Mucosa of descending colon (tissue), 3 donors: ENCODE data around the gene LBH. TPM values are rescaled to one million over a fixed set of nuclear protein-coding genes. Genes with fewer than 3 reads are reported as not detected.

Experiments
- ATAC-seq: fragments of 200-7000 bp; cut with Tn5 transposase; one replicate; pipeline ENCODE4 v1.9.1; 2020; ENCODE audit warnings: mild to moderate bottlenecking, moderate library complexity
- DNase-seq, 3 donors: peaks; one replicate each; pipeline ENCODE4 v3.0.0-alpha.2; 2020
- H3K36me3 ChIP-seq: fragments of 200-600 bp; one replicate; pipeline ENCODE4 v1.8.0; 2021; ENCODE audit warnings: low read depth, mild to moderate bottlenecking
- H3K4me1 ChIP-seq: fragments of 200-600 bp; one replicate; pipeline ENCODE4 v1.8.0; 2021; ENCODE audit warnings: low read depth, mild to moderate bottlenecking
- H3K4me3 ChIP-seq: fragments of 200-600 bp; one replicate; pipeline ENCODE4 v1.8.0; 2021; ENCODE audit warnings: mild to moderate bottlenecking
- H3K9me3 ChIP-seq: fragments of 200-600 bp; one replicate; pipeline ENCODE4 v1.8.0; 2021; ENCODE audit warnings: mild to moderate bottlenecking
- CTCF ChIP-seq: fragments of 200-600 bp; IDR thresholded peaks from one replicate; pipeline ENCODE4 v1.8.0; 2022; ENCODE audit warnings: antibody characterized with exemption, mild to moderate bottlenecking
- intact Hi-C, 2 donors: fragments of 100-400 bp; cut with DNase I in 1 of 2; cut with micrococcal nuclease in 1 of 2; formaldehyde crosslinking; loops; one replicate each; pipeline versions ENCODE4 v1.11.0 to v1.11.1; 2022; cut with DNase I, micrococcal nuclease
- total RNA-seq, 3 donors: library from RNA; stranded (reverse); fragmentation: NEBNext Ultra II Directional in 2 of 3; extraction: Animal tissue kit (Norgen Biotek cat#: 25700) in 2 of 3; gene quantifications; one replicate each; pipeline versions ENCODE4 v1.2.1 to v1.2.4, GENCODE V29; 2021 to 2023
- donor health status: DM: no; HTN: no; CAD: no; lungs with moderate emphysema.
- donor health status: DM: no; HTN: no; CAD: no.
- donor health status: DM: no; HTN: yes; CAD: no.

LBH gene
- total RNA-seq, 3 donors from 2014 or later, result 7.2 to 12.8 (median 12.4) TPM

GRCh38 chr2:30276455-30276911 is 45.1 kb downstream of the LBH start:
- no peak for TF ChIP-seq CTCF
- ATAC-seq (peak; percentile 56), DNase-seq (peak in 2 of 3 donors; percentile 41 to 48)
- no peaks in the 10 kb centered on the region for H3K9me3 ChIP-seq
- H3K36me3 ChIP-seq, result no peaks in the 10 kb centered on the region
- H3K4me3 ChIP-seq, result no peak overlapping the region
- intact Hi-C loops, result no loop called here
- H3K4me1 ChIP-seq, result peaks cover 31% of the 10 kb centered on the region

- Histone ChIP-seq H3K4me1 (peaks cover 31% of the 10 kb centered on the region), H3K36me3 (no peaks in the 10 kb centered on the region), H3K4me3 (no peak overlapping the region), H3K9me3 (no peaks in the 10 kb centered on the region)
- TF ChIP-seq CTCF, result no peak
- no peak for ATAC-seq
- intact Hi-C loops, result no loop called here
- DNase-seq, result no peak
Measured at GRCh38 chr2:30277582-30277981, 46.2 kb downstream of the LBH start.

GRCh38 chr2:30278419-30278818 is 47.1 kb downstream of the LBH start:
- Histone ChIP-seq H3K9me3 (no peaks in the 10 kb centered on the region), H3K36me3 (no peaks in the 10 kb centered on the region), H3K4me1 (peaks cover 25% of the 10 kb centered on the region), H3K4me3 (no peak overlapping the region)
- intact Hi-C loops, result no loop called here
- ATAC-seq (no peak), DNase-seq (no peak)
- TF ChIP-seq CTCF, result no peak

- DNase-seq (no peak), ATAC-seq (no peak)
- Histone ChIP-seq H3K9me3 (no peaks in the 10 kb centered on the region), H3K36me3 (no peaks in the 10 kb centered on the region), H3K4me3 (no peak overlapping the region), H3K4me1 (peaks cover 11% of the 10 kb centered on the region)
- TF ChIP-seq CTCF, result no peak
- intact Hi-C loops, result no loop called here
Measured at GRCh38 chr2:30280596-30281434, 49.5 kb downstream of the LBH start.

- ATAC-seq (peak; percentile 78), DNase-seq (peak in 1 of 3 donors; percentile 77)
- no peaks in the 10 kb centered on the region for H3K4me1 ChIP-seq
- no peak overlapping the region for H3K4me3 ChIP-seq
- no peak for TF ChIP-seq CTCF
- no peaks in the 10 kb centered on the region for H3K9me3 ChIP-seq
- intact Hi-C loops, result no loop called here
- H3K36me3 ChIP-seq, result no peaks in the 10 kb centered on the region
Measured at GRCh38 chr2:30282081-30282480, 50.7 kb downstream of the LBH start.
